ENCODE results near the gene C1QL1.

The C1QL1 gene

GRCh38 chr17:44928136-44928535, 40.0 kb downstream of the C1QL1 start:
- no peak for DNase-seq

- DNase-seq, result no peak
Measured at GRCh38 chr17:44927696-44928095, 40.4 kb downstream of the C1QL1 start.

- DNase-seq, result no peak
Measured at GRCh38 chr17:44926821-44927525, 41.1 kb downstream of the C1QL1 start.

- no peak for DNase-seq
Measured at GRCh38 chr17:44925731-44926697, 42.1 kb downstream of the C1QL1 start.

GRCh38 chr17:44924107-44924544, 44.0 kb downstream of the C1QL1 start:
- DNase-seq, result no peak

- DNase-seq, result no peak
Measured at GRCh38 chr17:44922746-44923470, 45.2 kb downstream of the C1QL1 start.

- no peak for DNase-seq
Measured at GRCh38 chr17:44922136-44922535, 46.0 kb downstream of the C1QL1 start.

GRCh38 chr17:44921122-44921882, 46.8 kb downstream of the C1QL1 start:
- no peak for DNase-seq

- DNase-seq, result no peak
Measured at GRCh38 chr17:44920565-44920940, 47.5 kb downstream of the C1QL1 start.

GRCh38 chr17:44919885-44920564, 48.1 kb downstream of the C1QL1 start:
- DNase-seq, result peak; percentile 56

GRCh38 chr17:44919411-44919810, 48.7 kb downstream of the C1QL1 start:
- no peak for DNase-seq

- DNase-seq, result no peak
Measured at GRCh38 chr17:44918006-44918405, 50.1 kb downstream of the C1QL1 start.

GRCh38 chr17:44917456-44917855, 50.6 kb downstream of the C1QL1 start:
- DNase-seq, result no peak

- no peak for DNase-seq
Measured at GRCh38 chr17:44916781-44917241, 51.3 kb downstream of the C1QL1 start.

- DNase-seq, result no peak
Measured at GRCh38 chr17:44915862-44916780, 52.0 kb downstream of the C1QL1 start.

- DNase-seq, result no peak
Measured at GRCh38 chr17:44915321-44915726, 52.8 kb downstream of the C1QL1 start, which contains the start of gene GFAP. GFAP (minus strand) TSS chr17:44915500; CDS start chr17:44915486, 14 bp downstream.

GRCh38 chr17:44914698-44915271, 53.3 kb downstream of the C1QL1 start:
- DNase-seq, result no peak

GRCh38 chr17:44914148-44914547, 54.0 kb downstream of the C1QL1 start:
- no peak for DNase-seq

- no peak for DNase-seq
Measured at GRCh38 chr17:44913676-44914075, 54.4 kb downstream of the C1QL1 start.
